A673 (cell line): ENCODE measurements around the gene HMX1. TPM values are rescaled to one million over a fixed set of nuclear protein-coding genes. Genes with fewer than 3 reads are reported as not detected.

Source experiments
- BruUV-seq: library from RNA; stranded (reverse); fragments of 400-500 nt; replicated peaks from 2 replicates; lab custom pipeline; 2021; lab: Mats Ljungman, UMichigan
- CTCF ChIA-PET: fragments of 300-600 bp; sonication (Branson Sonifier 250); formaldehyde crosslinking; loops from one replicate; lab custom pipeline; 2022; ENCODE audit warnings: antibody characterized with exemption; lab: Charles Lee
- POLR2A ChIA-PET: fragments of 300-600 bp; sonication (Branson Sonifier 250); formaldehyde crosslinking; loops from one replicate; lab custom pipeline; 2022; ENCODE audit warnings: antibody characterized with exemption; ENCODE audit not compliant: low non-redundant PET; lab: Charles Lee
- DNase-seq: peaks from one replicate; pipeline ENCODE4 v3.0.0-alpha.2; 2015; ENCODE audit warnings: low spot score
- H3K27ac ChIP-seq: fragments of 200-600 bp; sonication (generic); 2 replicates; pipeline ENCODE4 v1.5.1; 2016; ENCODE audit warnings: mixed run types, low read depth, mild to moderate bottlenecking, mixed read lengths, antibody characterized with exemption, low read length; ENCODE audit not compliant: poor library complexity, severe bottlenecking
- H3K27me3 ChIP-seq: fragments of 200-600 bp; sonication (generic); replicated peaks from 2 replicates; pipeline ENCODE4 v1.6.1; 2017; ENCODE audit warnings: mixed run types, low read depth, mild to moderate bottlenecking, mixed read lengths, antibody characterized with exemption, low read length; ENCODE audit not compliant: insufficient read depth, poor library complexity
- H3K36me3 ChIP-seq: fragments of 200-600 bp; sonication (generic); 2 replicates; pipeline ENCODE4 v1.6.1; 2016; ENCODE audit warnings: mixed run types, mild to moderate bottlenecking, mixed read lengths, antibody characterized with exemption, low read length; ENCODE audit not compliant: insufficient read depth, poor library complexity, severe bottlenecking
- H3K4me1 ChIP-seq: fragments of 200-600 bp; sonication (generic); 2 replicates; pipeline ENCODE4 v1.6.1; 2017; ENCODE audit warnings: mixed run types, mild to moderate bottlenecking, mixed read lengths, antibody characterized with exemption, low read length; ENCODE audit not compliant: insufficient read depth, poor library complexity, severe bottlenecking
- H3K4me3 ChIP-seq: fragments of 200-600 bp; sonication (generic); 2 replicates; pipeline ENCODE4 v1.5.1; 2016; ENCODE audit warnings: low read depth, mixed run types, mild to moderate bottlenecking, mixed read lengths, low read length; ENCODE audit not compliant: poor library complexity, severe bottlenecking
- H3K9me3 ChIP-seq: fragments of 200-600 bp; sonication (generic); 2 replicates; pipeline ENCODE4 v1.6.1; 2016; ENCODE audit warnings: mixed run types, low read depth, mild to moderate bottlenecking, mixed read lengths, antibody characterized with exemption, low read length; ENCODE audit not compliant: poor library complexity, severe bottlenecking
- EZH2 ChIP-seq: fragments of 200-600 bp; sonication (generic); IDR thresholded peaks from 2 replicates; pipeline ENCODE4 v1.6.1; 2017; ENCODE audit warnings: borderline replicate concordance, low read depth, mild to moderate bottlenecking, mixed read lengths, antibody characterized with exemption, low read length; ENCODE audit not compliant: poor library complexity, severe bottlenecking
- intact Hi-C: fragments of 100-400 bp; cut with micrococcal nuclease; formaldehyde crosslinking; loops from one replicate; pipeline ENCODE4 v1.10.0; 2022; ENCODE audit not compliant: unreplicated experiment
- total RNA-seq: library from RNA; stranded (reverse); gene quantifications from 2 replicates; pipeline ENCODE4 v1.2.3, GENCODE V29; 2021
- TF ChIP-seq, protein P1 (sequence below): fragments of 300-800, 200-600 bp; sonication (generic); conservative IDR thresholded peaks from 2 replicates; pipeline ENCODE4 v1.5.1; 2017; ENCODE audit warnings: low read depth, mild to moderate bottlenecking, antibody characterized with exemption, low read length, moderate library complexity, mixed read lengths

Gene HMX1
- total RNA-seq, 1 experiment from 2014 or later, result 0.26 TPM

DNA sequence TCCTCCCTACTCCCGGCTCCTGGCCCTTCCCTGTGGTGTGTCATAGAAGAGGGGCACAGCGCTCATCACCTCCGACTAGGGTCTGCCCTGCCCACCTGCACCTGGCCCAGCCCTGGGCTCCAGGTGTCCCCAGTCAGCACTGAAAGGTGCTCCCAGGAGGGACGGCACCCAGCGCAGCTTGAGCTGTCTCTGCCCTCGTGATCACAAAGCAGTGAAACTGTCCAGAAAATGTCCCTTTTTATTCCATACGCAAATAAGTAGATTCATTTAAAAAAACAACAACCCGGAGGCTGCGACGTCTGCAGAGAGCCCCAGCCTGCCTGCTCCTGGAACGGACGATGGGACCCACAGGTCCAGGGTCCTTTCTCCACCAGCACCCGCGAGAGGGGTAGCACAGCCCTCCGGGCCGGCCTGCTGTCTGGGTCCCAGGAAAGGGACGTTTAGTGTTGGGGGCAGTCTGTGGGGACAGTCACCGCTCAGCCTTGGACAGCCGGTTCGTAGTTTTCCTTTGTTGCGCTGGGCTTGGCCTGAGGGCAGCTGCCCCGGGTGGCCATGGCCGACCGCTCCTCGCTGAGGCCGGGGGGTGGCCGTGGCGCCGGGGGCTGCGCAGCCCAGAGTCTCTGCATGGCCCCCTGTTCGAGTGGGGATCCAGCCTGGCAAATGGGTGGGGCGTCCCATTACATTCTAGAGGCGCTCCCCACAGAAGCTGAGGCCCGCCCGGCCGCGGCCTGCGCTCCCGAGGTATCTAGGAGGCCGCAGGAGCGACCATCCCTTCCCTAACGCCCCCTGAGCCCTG is 4.6 kb downstream of the HMX1 start:
- DNase-seq, result no peak
- H3K27me3 ChIP-seq, result peaks cover 95% of the 10 kb centered on the region
- no peak overlapping the region for H3K27ac ChIP-seq
- BruUV-seq, result no TSS peak
- ChIA-PET POLR2A (no interaction called here), CTCF (no interaction called here)
- TF ChIP-seq EZH2, result peak; percentile 98
- TF ChIP-seq, protein P1, sequence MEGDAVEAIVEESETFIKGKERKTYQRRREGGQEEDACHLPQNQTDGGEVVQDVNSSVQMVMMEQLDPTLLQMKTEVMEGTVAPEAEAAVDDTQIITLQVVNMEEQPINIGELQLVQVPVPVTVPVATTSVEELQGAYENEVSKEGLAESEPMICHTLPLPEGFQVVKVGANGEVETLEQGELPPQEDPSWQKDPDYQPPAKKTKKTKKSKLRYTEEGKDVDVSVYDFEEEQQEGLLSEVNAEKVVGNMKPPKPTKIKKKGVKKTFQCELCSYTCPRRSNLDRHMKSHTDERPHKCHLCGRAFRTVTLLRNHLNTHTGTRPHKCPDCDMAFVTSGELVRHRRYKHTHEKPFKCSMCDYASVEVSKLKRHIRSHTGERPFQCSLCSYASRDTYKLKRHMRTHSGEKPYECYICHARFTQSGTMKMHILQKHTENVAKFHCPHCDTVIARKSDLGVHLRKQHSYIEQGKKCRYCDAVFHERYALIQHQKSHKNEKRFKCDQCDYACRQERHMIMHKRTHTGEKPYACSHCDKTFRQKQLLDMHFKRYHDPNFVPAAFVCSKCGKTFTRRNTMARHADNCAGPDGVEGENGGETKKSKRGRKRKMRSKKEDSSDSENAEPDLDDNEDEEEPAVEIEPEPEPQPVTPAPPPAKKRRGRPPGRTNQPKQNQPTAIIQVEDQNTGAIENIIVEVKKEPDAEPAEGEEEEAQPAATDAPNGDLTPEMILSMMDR, result no peak
- no peaks in the 10 kb centered on the region for H3K36me3 ChIP-seq
- no peaks in the 10 kb centered on the region for H3K9me3 ChIP-seq
- intact Hi-C loops, result no loop called here
- no peak overlapping the region for H3K4me3 ChIP-seq
- no peaks in the 10 kb centered on the region for H3K4me1 ChIP-seq

GRCh38 chr4:8866421-8866820 is 5.2 kb downstream of the HMX1 start:
- BruUV-seq, result no TSS peak
- Histone ChIP-seq H3K36me3 (no peaks in the 10 kb centered on the region), H3K27me3 (peaks cover 100% of the 10 kb centered on the region), H3K9me3 (no peaks in the 10 kb centered on the region), H3K4me3 (no peak overlapping the region), H3K27ac (no peak overlapping the region), H3K4me1 (no peaks in the 10 kb centered on the region)
- ChIA-PET CTCF (no interaction called here), POLR2A (no interaction called here)
- intact Hi-C loops, result no loop called here
- TF ChIP-seq, protein P1, result no peak
- no peak for TF ChIP-seq EZH2
- DNase-seq, result no peak

DNA sequence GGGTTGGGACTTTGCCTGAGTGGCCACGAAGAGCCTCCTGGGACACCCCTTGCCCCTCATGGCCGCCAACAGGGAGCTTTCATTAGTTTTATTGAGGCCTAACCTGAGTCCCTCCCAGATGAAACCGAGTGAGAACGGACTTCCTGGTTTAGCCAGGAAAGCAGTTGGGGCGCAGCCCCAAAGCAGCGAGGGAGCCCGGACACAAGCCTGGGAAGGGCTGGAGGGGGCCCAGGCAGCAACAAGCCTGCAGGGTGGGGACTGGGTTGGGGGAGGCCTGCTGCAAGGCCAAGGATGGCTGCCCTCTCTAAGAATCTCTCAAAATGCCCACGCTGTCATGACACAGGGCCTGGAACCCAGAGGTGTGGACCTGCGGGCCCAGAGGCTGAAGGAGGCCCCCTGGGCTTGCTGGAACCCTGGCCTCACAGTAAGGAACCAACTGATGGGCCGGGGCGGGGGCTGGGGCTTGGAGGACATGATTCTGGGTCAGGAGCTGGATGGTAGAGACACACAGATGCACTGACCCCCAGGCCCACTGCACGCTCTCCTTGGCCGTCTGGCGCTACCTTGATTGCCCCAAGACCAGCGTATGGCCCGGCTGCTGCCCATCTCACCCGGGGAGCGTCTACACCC is 5.8 kb downstream of the HMX1 start:
- DNase-seq, result no peak
- no peaks in the 10 kb centered on the region for H3K4me1 ChIP-seq
- BruUV-seq, result no TSS peak
- H3K27ac ChIP-seq, result no peak overlapping the region
- peaks cover 99% of the 10 kb centered on the region for H3K27me3 ChIP-seq
- H3K4me3 ChIP-seq, result no peak overlapping the region
- no peaks in the 10 kb centered on the region for H3K36me3 ChIP-seq
- POLR2A ChIA-PET, result no interaction called here
- no peaks in the 10 kb centered on the region for H3K9me3 ChIP-seq
- TF ChIP-seq, protein P1, result no peak
- TF ChIP-seq EZH2, result no peak
- intact Hi-C loops, result no loop called here
- CTCF ChIA-PET, result no interaction called here
